ENCODE data around the gene ESPL1.

GRCh38 chr12:53231671-53231920 is 36.5 kb upstream of the ESPL1 start:
- TF ChIP-seq CTCF (IDR thresholded peaks at IDR 0.05; ENCODE audit: insufficient read depth, low read length, poor library complexity, severe bottlenecking) (no peak), EZH2phosphoT487 (conservative IDR thresholded peaks at IDR 0.05; ENCODE audit: low read length) (no peak)
